Ectodermal cell (in vitro differentiated cells): ENCODE data around the gene HHIP.

Source experiments
- H3K27ac ChIP-seq: 2 replicates; pipeline ENCODE4 v1.7.0; 2013; ENCODE audit warnings: mild to moderate bottlenecking, low read depth, low read length; ENCODE audit not compliant: insufficient read depth, poor library complexity, severe bottlenecking
- H3K27me3 ChIP-seq: 2 replicates; pipeline ENCODE4 v1.7.0; 2013; ENCODE audit warnings: mild to moderate bottlenecking, low read length; ENCODE audit not compliant: insufficient read depth, control insufficient read depth, poor library complexity, severe bottlenecking
- H3K36me3 ChIP-seq: one replicate; pipeline ENCODE4 v1.7.0; 2013; ENCODE audit warnings: low read length; ENCODE audit not compliant: control insufficient read depth, insufficient read depth
- H3K4me1 ChIP-seq: one replicate; pipeline ENCODE4 v1.7.0; 2013; ENCODE audit warnings: low read length; ENCODE audit not compliant: control insufficient read depth, insufficient read depth
- H3K4me3 ChIP-seq: 2 replicates; pipeline ENCODE4 v1.7.0; 2013; ENCODE audit warnings: low read depth, low read length, control low read depth; ENCODE audit not compliant: insufficient read depth
- H3K9me3 ChIP-seq: 2 replicates; pipeline ENCODE4 v1.7.0; 2013; ENCODE audit warnings: mild to moderate bottlenecking, low read length, moderate library complexity; ENCODE audit not compliant: control insufficient read depth
- WGBS, 2 experiments: methylation state at CpG; one replicate each; pipeline ENCODE4 v1.1.7; 2013; ENCODE audit warnings: missing lambda C conversion rate in 2 of 2; 5-methylcytosine and 5-hydroxymethylcytosine counted together

The HHIP gene

DNA sequence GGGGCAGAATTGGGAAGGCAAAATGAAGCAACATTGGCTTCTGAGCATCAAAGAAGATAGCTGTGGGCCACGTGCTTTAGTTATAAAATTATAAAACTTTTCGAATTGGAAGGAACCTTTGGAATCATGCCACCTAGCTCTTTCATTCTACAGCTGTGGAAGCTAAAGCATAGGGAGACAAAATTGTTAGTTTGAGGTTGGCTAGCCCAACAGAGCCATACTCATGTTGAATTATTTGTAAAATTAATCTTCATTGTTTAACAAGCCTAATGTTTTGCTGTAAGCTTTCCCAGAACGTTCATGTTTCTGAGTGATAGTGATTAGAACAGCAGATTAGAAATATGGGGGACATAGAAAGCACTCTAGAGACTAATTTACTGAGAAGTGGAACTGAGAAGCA lies 35.9 kb downstream of the HHIP start:
- Histone ChIP-seq H3K4me1 (no peaks in the 10 kb centered on the region), H3K4me3 (no peak overlapping the region), H3K36me3 (no peaks in the 10 kb centered on the region), H3K27ac (no peak overlapping the region), H3K27me3 (no peaks in the 10 kb centered on the region), H3K9me3 (no peaks in the 10 kb centered on the region)
- 83 to 84% methylated on average over 3 of the region's 3 CpGs for WGBS, 2 experiments

DNA sequence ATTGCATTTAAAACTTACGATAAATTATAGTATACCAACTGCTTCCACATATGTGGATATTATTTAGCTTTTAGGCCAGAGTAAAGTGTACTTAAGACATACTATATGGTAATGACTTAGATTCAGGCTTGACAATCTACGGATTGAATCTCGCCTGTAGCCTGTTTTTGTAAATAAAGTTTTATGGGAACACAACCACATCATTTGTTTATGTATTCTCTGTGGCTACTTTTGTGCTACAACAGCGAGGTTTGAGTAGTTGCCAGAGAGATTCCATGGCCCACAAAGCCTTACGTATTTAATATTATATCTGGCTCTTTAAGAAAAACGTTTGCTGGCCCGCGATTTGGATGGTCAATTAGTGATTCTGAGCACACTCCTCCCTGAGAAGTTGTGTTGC lies 37.6 kb downstream of the HHIP start:
- H3K4me1 ChIP-seq, result no peaks in the 10 kb centered on the region
- no peaks in the 10 kb centered on the region for H3K36me3 ChIP-seq
- H3K27me3 ChIP-seq, result no peaks in the 10 kb centered on the region
- 92 to 94% methylated on average over 7 of the region's 8 CpGs for WGBS, 2 experiments
- no peaks in the 10 kb centered on the region for H3K9me3 ChIP-seq
- H3K4me3 ChIP-seq, result no peak overlapping the region
- H3K27ac ChIP-seq, result no peak overlapping the region

DNA sequence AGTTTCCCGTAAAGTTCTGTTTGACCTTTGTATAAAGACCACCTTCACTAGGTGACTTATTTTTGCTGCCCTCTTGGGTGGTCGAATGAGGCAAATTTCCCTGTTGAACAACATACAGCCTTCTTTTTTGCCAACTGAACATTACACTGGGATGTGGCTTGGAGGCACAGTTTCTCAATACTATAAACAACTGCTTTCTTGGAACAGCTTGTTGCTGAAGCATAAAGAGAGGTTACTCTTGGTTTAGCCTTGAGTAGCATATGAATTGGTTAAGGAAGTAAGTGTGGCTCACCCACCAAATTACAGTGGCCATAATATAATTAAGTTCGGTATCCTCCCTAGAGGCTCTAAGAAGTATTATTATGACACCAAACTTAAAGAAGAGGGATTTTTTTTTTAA lies 40.0 kb downstream of the HHIP start:
- no peak overlapping the region for H3K4me3 ChIP-seq
- H3K27me3 ChIP-seq, result no peaks in the 10 kb centered on the region
- H3K9me3 ChIP-seq, result no peaks in the 10 kb centered on the region
- H3K36me3 ChIP-seq, result no peaks in the 10 kb centered on the region
- 92 to 95% methylated on average over 2 to 3 of the region's 3 CpGs for WGBS, 2 experiments
- H3K4me1 ChIP-seq, result no peaks in the 10 kb centered on the region
- H3K27ac ChIP-seq, result no peak overlapping the region

DNA sequence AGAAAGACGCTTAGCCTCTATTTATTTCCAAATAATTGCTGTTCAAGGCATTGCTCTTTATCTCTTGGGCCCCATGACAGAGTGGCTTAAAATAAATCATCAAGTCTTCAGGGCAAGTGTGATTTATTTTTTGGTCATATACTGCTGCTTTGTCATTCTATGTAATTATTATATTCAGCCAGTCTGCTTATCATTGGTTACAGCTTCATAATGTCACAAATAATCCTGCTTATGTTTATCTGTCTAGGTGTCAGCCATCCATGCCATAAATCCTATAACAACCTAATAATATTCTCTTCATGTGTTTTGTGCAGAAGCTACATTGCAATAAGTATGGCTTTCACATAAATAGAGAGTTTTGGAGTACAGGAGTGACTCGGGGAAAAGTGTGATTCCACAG lies 41.0 kb downstream of the HHIP start:
- H3K9me3 ChIP-seq, result no peaks in the 10 kb centered on the region
- 83 to 100% methylated on average over 2 of the region's 2 CpGs for WGBS, 2 experiments
- no peak overlapping the region for H3K27ac ChIP-seq
- H3K4me3 ChIP-seq, result no peak overlapping the region
- no peaks in the 10 kb centered on the region for H3K36me3 ChIP-seq
- H3K27me3 ChIP-seq, result no peaks in the 10 kb centered on the region
- no peaks in the 10 kb centered on the region for H3K4me1 ChIP-seq

DNA sequence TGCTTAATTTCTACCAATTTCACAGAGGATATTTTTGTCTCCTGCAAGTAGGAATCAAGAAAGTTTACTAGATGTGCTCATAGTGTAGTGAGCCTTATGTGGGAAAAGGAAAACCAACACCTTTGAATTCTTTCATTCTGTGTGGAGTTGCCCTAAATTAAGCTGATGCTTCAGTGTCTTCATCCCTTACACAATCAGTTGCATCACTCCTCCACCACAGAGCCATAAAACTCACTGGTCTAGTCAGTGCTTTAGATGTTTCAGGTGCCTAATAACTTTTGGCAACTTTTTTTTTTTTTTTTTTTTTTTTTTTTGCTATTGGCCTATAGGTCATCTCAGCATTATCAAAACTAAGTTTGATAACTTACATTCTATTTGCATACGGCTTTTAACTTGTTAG lies 41.5 kb downstream of the HHIP start:
- WGBS, 2 experiments, result 94 to 100% methylated on average over 1 of the region's 1 CpG
- H3K9me3 ChIP-seq, result no peaks in the 10 kb centered on the region

DNA sequence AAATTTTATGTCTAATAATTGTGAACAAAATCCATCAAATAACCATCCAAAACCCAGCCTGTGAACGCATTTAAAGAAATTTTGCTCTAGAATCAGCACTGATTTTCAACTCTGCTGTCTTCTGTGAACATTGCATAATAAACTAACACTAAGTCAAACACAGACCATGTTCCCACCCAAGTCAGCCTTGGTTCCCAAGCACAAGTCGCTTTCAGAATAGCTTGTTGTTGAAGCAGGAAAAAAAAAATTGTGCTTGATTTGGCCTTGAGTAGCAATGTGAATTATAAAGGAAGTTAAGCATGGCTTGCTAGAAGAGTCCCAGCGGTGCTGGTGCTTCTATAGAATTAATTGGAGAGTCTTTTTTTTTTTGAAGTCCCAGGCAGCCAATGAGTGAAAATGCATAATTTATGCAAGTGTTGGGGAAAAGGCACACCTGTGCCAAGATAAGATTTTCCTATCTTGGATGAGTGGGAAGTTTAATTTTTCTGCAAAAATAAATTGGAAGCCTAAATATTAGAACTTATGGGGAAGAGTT lies 42.1 kb downstream of the HHIP start:
- no peaks in the 10 kb centered on the region for H3K9me3 ChIP-seq
- no peaks in the 10 kb centered on the region for H3K4me1 ChIP-seq
- H3K27ac ChIP-seq, result no peak overlapping the region
- 76 to 82% methylated on average over 3 of the region's 3 CpGs for whole genome bisulfite sequencing, 2 experiments
- H3K4me3 ChIP-seq, result no peak overlapping the region
- H3K36me3 ChIP-seq, result no peaks in the 10 kb centered on the region
- no peaks in the 10 kb centered on the region for H3K27me3 ChIP-seq

More for the DNA sequence above, 41.5 kb downstream of the HHIP start:
- no peak overlapping the region for H3K27ac ChIP-seq
- no peaks in the 10 kb centered on the region for H3K27me3 ChIP-seq
- H3K4me3 ChIP-seq, result no peak overlapping the region
- H3K36me3 ChIP-seq, result no peaks in the 10 kb centered on the region
- no peaks in the 10 kb centered on the region for H3K4me1 ChIP-seq

DNA sequence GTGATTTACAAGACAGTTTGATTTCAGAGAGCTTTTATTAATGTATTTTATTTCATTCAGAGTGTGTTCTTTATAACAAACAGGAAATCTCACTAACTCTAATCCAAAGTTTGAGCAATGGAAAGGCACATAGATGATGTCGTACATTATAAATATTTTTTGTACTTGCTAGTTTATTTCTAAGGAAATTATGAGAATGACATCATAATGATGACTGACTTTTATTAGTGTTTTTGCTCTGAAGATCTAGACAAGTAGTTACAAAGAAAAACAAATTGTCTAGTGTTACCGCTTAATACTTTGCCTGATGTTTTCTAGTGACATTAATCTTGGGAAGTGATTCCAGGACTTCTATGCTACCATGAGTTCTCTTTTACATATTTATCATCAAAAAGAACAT lies 43.2 kb downstream of the HHIP start:
- H3K4me3 ChIP-seq, result no peak overlapping the region
- H3K36me3 ChIP-seq, result no peaks in the 10 kb centered on the region
- no peaks in the 10 kb centered on the region for H3K4me1 ChIP-seq
- H3K27me3 ChIP-seq, result no peaks in the 10 kb centered on the region
- WGBS, 2 experiments, result 91 to 100% methylated on average over 2 of the region's 2 CpGs
- H3K9me3 ChIP-seq, result no peaks in the 10 kb centered on the region
- H3K27ac ChIP-seq, result no peak overlapping the region

DNA sequence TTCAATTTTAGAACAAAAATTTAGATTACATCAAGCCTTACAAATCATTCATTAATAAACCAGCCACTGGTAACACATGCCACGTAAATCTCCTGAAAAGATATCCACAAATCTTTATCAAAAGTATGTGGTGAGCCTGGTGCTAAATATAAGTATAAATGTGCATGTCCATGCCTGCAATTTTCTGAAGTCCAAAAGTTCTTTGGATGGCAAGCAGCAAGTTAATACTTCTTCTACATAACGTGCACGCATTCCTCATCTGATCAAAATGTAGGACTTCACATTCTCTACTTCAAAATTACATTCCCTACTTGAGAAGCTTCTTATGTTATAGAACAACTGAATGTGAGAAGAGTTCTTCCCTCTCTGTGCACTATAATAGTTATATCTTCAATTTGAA lies 49.8 kb downstream of the HHIP start:
- 85 to 96% methylated on average over 2 to 3 of the region's 3 CpGs for WGBS, 2 experiments
- Histone ChIP-seq H3K27me3 (no peaks in the 10 kb centered on the region), H3K4me1 (no peaks in the 10 kb centered on the region), H3K27ac (no peak overlapping the region), H3K4me3 (no peak overlapping the region), H3K9me3 (no peaks in the 10 kb centered on the region), H3K36me3 (no peaks in the 10 kb centered on the region)

DNA sequence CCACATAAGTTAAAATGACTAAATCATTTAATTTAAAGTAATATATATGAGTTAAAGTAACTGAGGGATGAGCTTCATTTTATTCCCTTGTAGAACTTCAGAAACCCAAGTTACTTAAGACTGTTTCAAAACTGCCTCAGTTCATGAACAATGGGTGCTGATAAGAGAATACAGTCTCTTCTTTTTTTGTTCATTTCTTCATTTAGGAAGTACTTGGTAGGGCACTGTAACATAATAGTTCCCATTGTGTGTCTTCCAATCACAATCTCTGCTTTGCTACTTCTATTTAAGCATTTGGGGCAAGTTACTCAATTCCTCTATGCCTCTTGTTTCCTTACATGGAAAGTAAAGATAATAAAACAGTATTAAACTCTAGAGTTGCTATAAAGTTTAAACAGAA lies 50.4 kb downstream of the HHIP start:
- Histone ChIP-seq H3K27me3 (no peaks in the 10 kb centered on the region), H3K36me3 (no peaks in the 10 kb centered on the region), H3K4me1 (no peaks in the 10 kb centered on the region)

DNA sequence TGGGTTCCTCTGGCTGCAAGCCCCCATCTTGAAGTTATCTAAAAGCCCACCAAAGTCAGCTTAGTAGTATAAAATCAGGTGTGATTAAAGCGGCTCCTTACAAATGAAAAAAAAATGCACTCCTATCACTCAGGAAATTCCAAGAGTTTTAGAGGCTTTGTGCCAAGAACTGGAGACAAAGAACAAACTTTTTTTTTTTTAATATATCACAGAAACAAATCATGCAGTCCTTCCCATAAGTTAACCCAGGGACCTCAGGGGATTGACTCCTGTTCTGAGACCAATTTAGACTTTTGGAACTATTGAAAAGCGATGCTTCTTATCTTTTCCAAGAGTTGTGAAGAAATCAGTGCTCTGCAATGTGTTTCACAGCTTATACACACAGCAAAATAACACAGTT lies 53.6 kb downstream of the HHIP start:
- no peaks in the 10 kb centered on the region for H3K36me3 ChIP-seq
- H3K27ac ChIP-seq, result no peak overlapping the region
- 90% methylated on average over 2 of the region's 2 CpGs for WGBS, 2 experiments
- H3K27me3 ChIP-seq, result no peaks in the 10 kb centered on the region
- H3K4me1 ChIP-seq, result peaks cover 3% of the 10 kb centered on the region
- H3K4me3 ChIP-seq, result no peak overlapping the region
- H3K9me3 ChIP-seq, result no peaks in the 10 kb centered on the region

More for the DNA sequence above, 50.4 kb downstream of the HHIP start:
- Histone ChIP-seq H3K4me3 (no peak overlapping the region), H3K9me3 (no peaks in the 10 kb centered on the region), H3K27ac (no peak overlapping the region)

DNA sequence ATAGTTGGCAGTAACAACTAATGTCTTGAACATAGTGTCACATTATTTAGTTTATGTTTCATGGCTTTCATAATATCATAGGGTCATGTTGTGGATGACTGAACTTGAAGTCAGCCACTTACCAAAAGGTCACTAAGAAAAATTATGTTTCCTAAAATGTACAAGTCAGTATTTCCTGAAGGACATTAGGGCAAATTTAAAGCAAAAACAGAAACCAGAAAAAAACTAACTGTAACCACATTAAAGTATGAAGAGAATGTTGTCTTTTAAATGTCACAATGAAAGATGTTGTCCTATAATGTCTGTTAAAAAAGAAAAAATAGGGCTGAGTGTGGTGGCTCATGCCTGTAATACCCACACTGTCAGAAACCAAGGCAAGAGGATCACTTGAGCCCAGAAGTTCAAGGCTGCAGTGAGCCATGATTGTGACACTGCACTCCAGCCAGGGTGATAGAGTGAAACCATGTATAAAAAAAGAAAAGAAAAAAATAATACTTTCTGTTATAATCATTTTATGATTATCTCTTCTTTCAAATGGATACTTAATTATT lies 55.8 kb downstream of the HHIP start:
- no peaks in the 10 kb centered on the region for H3K27me3 ChIP-seq
- H3K4me1 ChIP-seq, result peaks cover 15% of the 10 kb centered on the region
- H3K4me3 ChIP-seq, result no peak overlapping the region
- no peaks in the 10 kb centered on the region for H3K9me3 ChIP-seq
- no peaks in the 10 kb centered on the region for H3K36me3 ChIP-seq
- no peak overlapping the region for H3K27ac ChIP-seq
